Mesothelial cell of epicardium (in vitro differentiated cells): ENCODE measurements around the gene ROBO1. TPM values are rescaled to one million over a fixed set of nuclear protein-coding genes. Genes with fewer than 3 reads are reported as not detected.

Experiments
- DNase-seq, 2 experiments: peaks; one replicate each; pipeline ENCODE4 v3.0.0; 2021; ENCODE audit warnings: low spot score in 2 of 2; ENCODE audit not compliant: unreplicated experiment in 2 of 2
- H3K27ac Mint-ChIP-seq: 2 replicates; pipeline ENCODE4 v1.8.0; 2021; ENCODE audit warnings: mixed read lengths
- H3K27me3 Mint-ChIP-seq: 2 replicates; pipeline ENCODE4 v1.8.0; 2021; ENCODE audit warnings: low read depth, mixed read lengths
- H3K36me3 Mint-ChIP-seq: 2 replicates; pipeline ENCODE4 v1.8.0; 2021; ENCODE audit warnings: mixed read lengths
- H3K4me1 Mint-ChIP-seq: 2 replicates; pipeline ENCODE4 v1.8.0; 2021; ENCODE audit warnings: mixed read lengths
- H3K4me3 Mint-ChIP-seq: 2 replicates; pipeline ENCODE4 v1.8.0; 2021; ENCODE audit warnings: mild to moderate bottlenecking, moderate library complexity, mixed read lengths
- H3K9me3 Mint-ChIP-seq: 2 replicates; pipeline ENCODE4 v1.8.0; 2021; ENCODE audit warnings: mixed read lengths
- CTCF ChIP-seq: fragments of 200-600 bp; sonication (generic); IDR thresholded peaks from one replicate; pipeline ENCODE4 v1.5.0; 2021; ENCODE audit warnings: antibody characterized with exemption; ENCODE audit not compliant: unreplicated experiment
- total RNA-seq: library from RNA; stranded (reverse); gene quantifications from 3 replicates; pipeline ENCODE4 v1.2.1, GENCODE V29; 2021

ROBO1 gene
- total RNA-seq, 1 donor from 2014 or later = 143 TPM

DNA sequence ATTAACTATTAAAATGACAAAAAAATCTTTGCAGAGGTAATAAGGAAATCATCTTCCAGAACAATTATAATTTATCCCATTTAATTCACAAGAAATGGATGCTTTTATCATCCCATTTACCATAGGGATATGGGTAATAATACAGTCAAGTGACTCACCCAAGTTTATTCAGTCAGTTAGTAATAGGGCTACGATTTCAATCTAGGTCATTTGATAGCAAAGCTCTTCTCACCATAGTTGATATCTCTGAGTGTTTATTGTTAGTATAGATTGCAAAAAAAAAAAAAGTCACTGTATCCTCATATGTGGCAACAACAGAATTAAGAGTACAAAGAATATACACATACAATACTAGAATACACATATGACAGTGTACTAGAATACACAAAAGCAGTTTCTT, 797.1 kb downstream of the ROBO1 start:
- H3K9me3 Mint-ChIP-seq = peaks cover 4% of the 10 kb centered on the region
- no peaks in the 10 kb centered on the region for H3K27me3 Mint-ChIP-seq
- no peak for TF ChIP-seq CTCF
- no peaks in the 10 kb centered on the region for H3K36me3 Mint-ChIP-seq
- H3K27ac Mint-ChIP-seq = no peak overlapping the region
- DNase-seq = no peak
- peaks cover 11% of the 10 kb centered on the region for H3K4me1 Mint-ChIP-seq
- no peak overlapping the region for H3K4me3 Mint-ChIP-seq

DNA sequence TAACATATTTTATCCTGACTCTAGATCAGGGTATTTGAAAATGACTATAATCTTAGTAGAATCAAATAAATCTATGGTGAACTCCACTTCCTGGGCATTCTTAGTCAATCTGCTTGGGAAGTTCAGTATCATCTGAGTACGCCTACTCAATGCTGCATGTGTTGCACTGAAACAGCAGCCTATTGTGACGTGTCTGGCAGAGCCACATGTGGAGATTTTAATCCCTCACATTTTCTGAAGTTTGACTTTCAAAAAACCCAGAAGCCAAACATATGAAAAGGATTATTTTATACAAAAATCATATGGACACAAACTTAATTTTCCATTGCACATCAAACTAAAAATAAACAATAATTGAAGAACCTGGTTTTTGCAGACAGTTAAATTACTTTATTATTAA, 798.3 kb downstream of the ROBO1 start:
- H3K4me3 Mint-ChIP-seq = no peak overlapping the region
- TF ChIP-seq CTCF = no peak
- peaks cover 4% of the 10 kb centered on the region for H3K9me3 Mint-ChIP-seq
- no peaks in the 10 kb centered on the region for H3K36me3 Mint-ChIP-seq
- DNase-seq = no peak
- no peaks in the 10 kb centered on the region for H3K27me3 Mint-ChIP-seq
- H3K4me1 Mint-ChIP-seq = peaks cover 11% of the 10 kb centered on the region
- peak overlapping the region; percentile 25 for H3K27ac Mint-ChIP-seq

- no peak overlapping the region for H3K27ac Mint-ChIP-seq
- H3K4me3 Mint-ChIP-seq = no peak overlapping the region
- DNase-seq = no peak
- H3K9me3 Mint-ChIP-seq = peaks cover 12% of the 10 kb centered on the region
- no peak for TF ChIP-seq CTCF
- peaks cover 7% of the 10 kb centered on the region for H3K36me3 Mint-ChIP-seq
- peaks cover 15% of the 10 kb centered on the region for H3K4me1 Mint-ChIP-seq
- H3K27me3 Mint-ChIP-seq = no peaks in the 10 kb centered on the region
These were observed 800.7 kb downstream of the ROBO1 start for GRCh38 chr3:78967061-78967460.

- TF ChIP-seq CTCF = no peak
- Mint-ChIP-seq H3K4me3 (no peak overlapping the region), H3K27ac (no peak overlapping the region), H3K9me3 (peaks cover 12% of the 10 kb centered on the region), H3K4me1 (peaks cover 14% of the 10 kb centered on the region), H3K27me3 (no peaks in the 10 kb centered on the region), H3K36me3 (peaks cover 10% of the 10 kb centered on the region)
- DNase-seq = no peak
These were observed 804.0 kb downstream of the ROBO1 start for GRCh38 chr3:78963771-78964170.

DNA sequence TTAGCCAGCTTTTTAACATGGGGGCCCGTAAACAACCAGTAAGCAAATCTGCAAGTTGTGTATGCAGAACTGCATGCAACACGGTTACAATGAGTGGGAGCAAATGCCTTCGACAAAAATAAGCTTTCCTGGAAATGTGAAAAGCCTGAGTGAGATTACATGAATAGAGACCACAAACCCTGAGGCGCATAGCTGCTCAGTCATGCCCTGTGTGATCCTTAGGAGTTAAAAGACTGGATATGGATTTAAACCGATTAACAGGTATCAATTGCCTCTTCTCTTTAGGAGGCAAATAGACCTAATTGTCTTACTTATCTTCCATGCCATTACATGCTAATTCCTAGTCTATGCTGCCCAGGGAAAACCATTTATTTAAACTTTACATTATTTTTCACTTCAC, 810.3 kb downstream of the ROBO1 start:
- Mint-ChIP-seq H3K36me3 (peaks cover 2% of the 10 kb centered on the region), H3K4me1 (peaks cover 5% of the 10 kb centered on the region), H3K9me3 (no peaks in the 10 kb centered on the region), H3K4me3 (no peak overlapping the region), H3K27me3 (no peaks in the 10 kb centered on the region), H3K27ac (no peak overlapping the region)
- no peak for DNase-seq
- TF ChIP-seq CTCF = no peak

DNA sequence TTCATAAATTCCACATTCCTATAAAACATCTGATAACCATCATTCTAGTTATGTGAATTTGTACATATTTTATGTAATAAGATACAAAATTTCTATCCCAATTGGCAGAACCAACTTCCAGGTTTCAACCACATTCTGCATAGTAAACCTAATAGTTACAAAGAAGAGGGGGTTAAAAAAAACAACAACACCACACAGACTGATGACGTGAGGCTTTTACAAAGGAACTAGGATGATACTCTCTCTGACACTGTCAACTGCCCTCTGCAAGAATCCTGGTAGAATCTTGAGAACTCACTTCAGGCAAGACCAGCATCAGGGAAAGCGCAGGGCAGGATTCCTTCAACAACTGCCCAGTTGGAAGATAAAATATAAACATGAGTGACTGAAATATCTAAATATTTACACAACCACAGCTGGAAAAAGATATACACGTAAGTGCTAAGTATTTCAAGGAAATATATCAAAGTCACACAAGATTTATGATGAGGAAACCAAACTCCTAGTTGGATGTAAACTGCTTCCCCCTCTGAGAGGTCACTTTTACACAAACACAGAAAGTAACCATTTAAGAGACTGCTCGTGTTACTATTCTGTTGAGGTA, 816.4 kb downstream of the ROBO1 start:
- H3K4me3 Mint-ChIP-seq = no peak overlapping the region
- peaks cover 8% of the 10 kb centered on the region for H3K4me1 Mint-ChIP-seq
- no peak for TF ChIP-seq CTCF
- H3K27ac Mint-ChIP-seq = peak overlapping the region; percentile 1
- peaks cover 11% of the 10 kb centered on the region for H3K9me3 Mint-ChIP-seq
- no peaks in the 10 kb centered on the region for H3K27me3 Mint-ChIP-seq
- peaks cover 19% of the 10 kb centered on the region for H3K36me3 Mint-ChIP-seq
- no peak for DNase-seq
